Measurements from ENCODE around the gene RAD21L1. TPM values are rescaled to one million over a fixed set of nuclear protein-coding genes. Genes with fewer than 3 reads are reported as not detected.
"Not testable (repeated sequence)": the region's sequence is repeated elsewhere in the genome, so short reads cannot be mapped to it uniquely, and the experiment has no call there.

Gene RAD21L1
- total RNA-seq, 1 experiment from 2014 or later: not detected

- H3K4me2 ChIP-seq (ENCODE audit: low read depth, low read length, poor library complexity, severe bottlenecking): no peak overlapping the region
- no peak for DNase-seq
- no peaks in the 10 kb centered on the region for H4K20me1 ChIP-seq (ENCODE audit: insufficient read depth, low read depth, low read length)
- H3K27ac ChIP-seq (ENCODE audit: low read length): no peak overlapping the region
- no peaks in the 10 kb centered on the region for H3K36me3 ChIP-seq (ENCODE audit: insufficient read depth, low read length)
- H3K9me3 ChIP-seq (ENCODE audit: low read length): no peaks in the 10 kb centered on the region
- H3K9ac ChIP-seq (ENCODE audit: low read length): no peak overlapping the region
- no peaks in the 10 kb centered on the region for H3K9me2 ChIP-seq (replicated peaks; ENCODE audit: insufficient read depth, low read length)
- H3K4me3 ChIP-seq (ENCODE audit: low read length): no peak overlapping the region
- H3K27me3 ChIP-seq (ENCODE audit: low read length): no peaks in the 10 kb centered on the region
- no peaks in the 10 kb centered on the region for H3K4me1 ChIP-seq (ENCODE audit: low read length)
- H3K79me2 ChIP-seq (ENCODE audit: low read length): no peaks in the 10 kb centered on the region
- H2AFZ ChIP-seq (ENCODE audit: low read length): no peak overlapping the region
These were observed 13.8 kb upstream of the RAD21L1 start for GRCh38 chr20:1212023-1212422.

GRCh38 chr20:1212607-1213396 is 13.0 kb upstream of the RAD21L1 start:
- no peaks in the 10 kb centered on the region for H3K36me3 ChIP-seq (ENCODE audit: insufficient read depth, low read length)
- H3K4me2 ChIP-seq (ENCODE audit: low read depth, low read length, poor library complexity, severe bottlenecking): no peak overlapping the region

GRCh38 chr20:1214838-1215261 is 11.0 kb upstream of the RAD21L1 start:
- no peaks in the 10 kb centered on the region for H3K79me2 ChIP-seq (ENCODE audit: low read length)
- no peaks in the 10 kb centered on the region for H3K27me3 ChIP-seq (ENCODE audit: low read length)
- H3K9me2 ChIP-seq (replicated peaks; ENCODE audit: insufficient read depth, low read length): no peaks in the 10 kb centered on the region
- no peak overlapping the region for H3K9ac ChIP-seq (ENCODE audit: low read length)
- no peaks in the 10 kb centered on the region for H3K9me3 ChIP-seq (ENCODE audit: low read length)
- H3K27ac ChIP-seq (ENCODE audit: low read length): no peak overlapping the region
- H4K20me1 ChIP-seq (ENCODE audit: insufficient read depth, low read depth, low read length): no peaks in the 10 kb centered on the region
- H3K4me3 ChIP-seq (ENCODE audit: low read length): no peak overlapping the region
- no peak for DNase-seq
- no peak overlapping the region for H3K4me2 ChIP-seq (ENCODE audit: low read depth, low read length, poor library complexity, severe bottlenecking)
- H2AFZ ChIP-seq (ENCODE audit: low read length): no peak overlapping the region
- no peaks in the 10 kb centered on the region for H3K36me3 ChIP-seq (ENCODE audit: insufficient read depth, low read length)
- H3K4me1 ChIP-seq (ENCODE audit: low read length): no peaks in the 10 kb centered on the region

More at GRCh38 chr20:1212607-1213396, 13.0 kb upstream of the RAD21L1 start:
- Histone ChIP-seq H3K27me3 (ENCODE audit: low read length) (no peaks in the 10 kb centered on the region), H3K4me3 (ENCODE audit: low read length) (no peak overlapping the region), H4K20me1 (ENCODE audit: insufficient read depth, low read depth, low read length) (no peaks in the 10 kb centered on the region), H2AFZ (ENCODE audit: low read length) (no peak overlapping the region), H3K4me1 (ENCODE audit: low read length) (no peaks in the 10 kb centered on the region), H3K27ac (ENCODE audit: low read length) (no peak overlapping the region), H3K9me2 (replicated peaks; ENCODE audit: insufficient read depth, low read length) (no peaks in the 10 kb centered on the region), H3K9ac (ENCODE audit: low read length) (no peak overlapping the region), H3K79me2 (ENCODE audit: low read length) (no peaks in the 10 kb centered on the region), H3K9me3 (ENCODE audit: low read length) (no peaks in the 10 kb centered on the region)
- peak; percentile 75 for DNase-seq

- Histone ChIP-seq H3K27ac (ENCODE audit: low read length) (no peak overlapping the region), H3K4me3 (ENCODE audit: low read length) (no peak overlapping the region), H3K79me2 (ENCODE audit: low read length) (no peaks in the 10 kb centered on the region), H3K4me1 (ENCODE audit: low read length) (no peaks in the 10 kb centered on the region), H3K9me3 (ENCODE audit: low read length) (no peaks in the 10 kb centered on the region), H3K9me2 (replicated peaks; ENCODE audit: insufficient read depth, low read length) (no peaks in the 10 kb centered on the region), H3K27me3 (ENCODE audit: low read length) (no peaks in the 10 kb centered on the region), H4K20me1 (ENCODE audit: insufficient read depth, low read depth, low read length) (no peaks in the 10 kb centered on the region), H3K36me3 (ENCODE audit: insufficient read depth, low read length) (no peaks in the 10 kb centered on the region), H2AFZ (ENCODE audit: low read length) (no peak overlapping the region), H3K9ac (ENCODE audit: low read length) (no peak overlapping the region), H3K4me2 (ENCODE audit: low read depth, low read length, poor library complexity, severe bottlenecking) (no peak overlapping the region)
- DNase-seq: no peak
These were observed 10.3 kb upstream of the RAD21L1 start for GRCh38 chr20:1215386-1216170.

- H4K20me1 ChIP-seq (ENCODE audit: insufficient read depth, low read depth, low read length); H3K9me2 ChIP-seq (replicated peaks; ENCODE audit: insufficient read depth, low read length); DNase-seq; H3K79me2 ChIP-seq (ENCODE audit: low read length); H3K4me1 ChIP-seq (ENCODE audit: low read length); H3K9ac ChIP-seq (ENCODE audit: low read length); H3K4me3 ChIP-seq (ENCODE audit: low read length); H3K27me3 ChIP-seq (ENCODE audit: low read length); H3K4me2 ChIP-seq (ENCODE audit: low read depth, low read length, poor library complexity, severe bottlenecking); H2AFZ ChIP-seq (ENCODE audit: low read length); H3K36me3 ChIP-seq (ENCODE audit: insufficient read depth, low read length); H3K9me3 ChIP-seq (ENCODE audit: low read length); H3K27ac ChIP-seq (ENCODE audit: low read length): not testable (repeated sequence)
These were observed 9.1 kb upstream of the RAD21L1 start for GRCh38 chr20:1216527-1217427.

GRCh38 chr20:1222750-1223149 is 3.1 kb upstream of the RAD21L1 start:
- not testable (repeated sequence) for H3K9me3 ChIP-seq (ENCODE audit: low read length); H3K79me2 ChIP-seq (ENCODE audit: low read length); H3K9ac ChIP-seq (ENCODE audit: low read length); H3K9me2 ChIP-seq (replicated peaks; ENCODE audit: insufficient read depth, low read length); H3K4me2 ChIP-seq (ENCODE audit: low read depth, low read length, poor library complexity, severe bottlenecking); H3K4me1 ChIP-seq (ENCODE audit: low read length); H4K20me1 ChIP-seq (ENCODE audit: insufficient read depth, low read depth, low read length); H2AFZ ChIP-seq (ENCODE audit: low read length); H3K4me3 ChIP-seq (ENCODE audit: low read length); H3K36me3 ChIP-seq (ENCODE audit: insufficient read depth, low read length); H3K27ac ChIP-seq (ENCODE audit: low read length); DNase-seq; H3K27me3 ChIP-seq (ENCODE audit: low read length)

- DNase-seq: no peak
- Histone ChIP-seq H3K4me1 (ENCODE audit: low read length) (no peaks in the 10 kb centered on the region), H3K27me3 (ENCODE audit: low read length) (no peaks in the 10 kb centered on the region), H3K9me3 (ENCODE audit: low read length) (no peaks in the 10 kb centered on the region), H3K9ac (ENCODE audit: low read length) (no peak overlapping the region), H4K20me1 (ENCODE audit: insufficient read depth, low read depth, low read length) (no peaks in the 10 kb centered on the region), H3K4me2 (ENCODE audit: low read depth, low read length, poor library complexity, severe bottlenecking) (no peak overlapping the region), H3K36me3 (ENCODE audit: insufficient read depth, low read length) (no peaks in the 10 kb centered on the region), H2AFZ (ENCODE audit: low read length) (no peak overlapping the region), H3K79me2 (ENCODE audit: low read length) (no peaks in the 10 kb centered on the region), H3K9me2 (replicated peaks; ENCODE audit: insufficient read depth, low read length) (no peaks in the 10 kb centered on the region), H3K27ac (ENCODE audit: low read length) (no peak overlapping the region), H3K4me3 (ENCODE audit: low read length) (no peak overlapping the region)
These were observed 1.5 kb upstream of the RAD21L1 start for GRCh38 chr20:1224205-1224890.
